GM23338 (cell line): Measurements from ENCODE around the gene TEKT3. TPM values are rescaled to one million over a fixed set of nuclear protein-coding genes. Genes with fewer than 3 reads are reported as not detected.

Experiments used
- ATAC-seq: fragments of 200-7000 bp; cut with Tn5 transposase; 3 replicates; pipeline ENCODE4 v1.9.1; 2020
- DNase-seq: peaks from one replicate; pipeline ENCODE4 v3.0.0-alpha.2; 2015; ENCODE audit warnings: low spot score
- H2AFZ ChIP-seq: fragments of 200-600 bp; sonication (generic); 2 replicates; pipeline ENCODE4 v1.8.0; 2016; ENCODE audit warnings: antibody characterized with exemption, mild to moderate bottlenecking, moderate library complexity
- H3F3A ChIP-seq: fragments of 200-600 bp; sonication (generic); replicated peaks from 2 replicates; pipeline ENCODE4 v1.8.0; 2017; ENCODE audit warnings: antibody characterized with exemption, mixed run types, low read depth
- H3K27ac ChIP-seq: fragments of 200-600 bp; sonication (generic); 2 replicates; pipeline ENCODE4 v1.6.1; 2016; ENCODE audit warnings: low read depth
- H3K27me3 ChIP-seq: fragments of 200-600 bp; sonication (generic); 2 replicates; pipeline ENCODE4 v1.8.0; 2016; ENCODE audit warnings: mild to moderate bottlenecking, mixed run types, moderate library complexity; ENCODE audit not compliant: insufficient read depth
- H3K36me3 ChIP-seq: fragments of 200-600 bp; sonication (generic); 2 replicates; pipeline ENCODE4 v1.8.0; 2016; ENCODE audit warnings: mild to moderate bottlenecking; ENCODE audit not compliant: insufficient read depth
- H3K4me1 ChIP-seq: fragments of 200-600 bp; sonication (generic); 2 replicates; pipeline ENCODE4 v1.8.0; 2016; ENCODE audit warnings: mild to moderate bottlenecking, moderate library complexity; ENCODE audit not compliant: insufficient read depth
- H3K4me2 ChIP-seq: fragments of 200-600 bp; sonication (generic); 2 replicates; pipeline ENCODE4 v1.7.1; 2017; ENCODE audit warnings: mixed run types
- H3K4me3 ChIP-seq: fragments of 200-600 bp; sonication (generic); 2 replicates; pipeline ENCODE4 v1.6.1; 2016; ENCODE audit warnings: mixed run types
- H3K79me2 ChIP-seq: fragments of 200-600 bp; sonication (generic); replicated peaks from 2 replicates; pipeline ENCODE4 v1.8.0; 2017; ENCODE audit warnings: mild to moderate bottlenecking; ENCODE audit not compliant: insufficient read depth
- H3K9me2 ChIP-seq: fragments of 200-600 bp; sonication (generic); 2 replicates; pipeline ENCODE4 v1.8.0; 2017; ENCODE audit not compliant: insufficient read depth
- H4K20me1 ChIP-seq: fragments of 200-600 bp; sonication (generic); replicated peaks from 2 replicates; pipeline ENCODE4 v1.8.0; 2017; ENCODE audit warnings: mild to moderate bottlenecking; ENCODE audit not compliant: insufficient read depth
- H3K27ac Mint-ChIP-seq: 2 replicates; pipeline ENCODE4 v1.8.0; 2020; ENCODE audit warnings: inconsistent platforms, mild to moderate bottlenecking, moderate library complexity, mixed read lengths
- H3K27me3 Mint-ChIP-seq: 3 replicates; pipeline ENCODE4 v1.8.0; 2022; ENCODE audit warnings: low read depth, mild to moderate bottlenecking, moderate library complexity, mixed read lengths, inconsistent platforms; ENCODE audit not compliant: insufficient read depth, poor library complexity
- H3K36me3 Mint-ChIP-seq: 3 replicates; pipeline ENCODE4 v1.8.0; 2021; ENCODE audit warnings: low read depth, mild to moderate bottlenecking, inconsistent platforms, moderate library complexity, mixed read lengths
- H3K4me1 Mint-ChIP-seq: 3 replicates; pipeline ENCODE4 v1.8.0; 2020; ENCODE audit warnings: mild to moderate bottlenecking, inconsistent platforms, mixed read lengths
- H3K4me3 Mint-ChIP-seq: 3 replicates; pipeline ENCODE4 v1.8.0; 2021; ENCODE audit warnings: moderate library complexity, mild to moderate bottlenecking, inconsistent platforms, mixed read lengths
- H3K9me3 Mint-ChIP-seq: 3 replicates; pipeline ENCODE4 v1.8.0; 2020; ENCODE audit warnings: moderate library complexity, mild to moderate bottlenecking, inconsistent platforms, mixed read lengths
- CREB1 ChIP-seq: fragments of 250-450 bp; sonication (Bioruptor Pico); IDR thresholded peaks from 2 replicates; pipeline ENCODE4 v1.5.0; 2020; ENCODE audit warnings: low read depth, mild to moderate bottlenecking, moderate library complexity
- EZH2 ChIP-seq: fragments of 200-600 bp; sonication (generic); IDR thresholded peaks from one replicate; pipeline ENCODE4 v1.8.0; 2017; ENCODE audit warnings: antibody characterized with exemption, mild to moderate bottlenecking, low read depth; ENCODE audit not compliant: unreplicated experiment
- EZH2phosphoT487 ChIP-seq: fragments of 200-600 bp; sonication (generic); IDR thresholded peaks from one replicate; pipeline ENCODE4 v1.8.1; 2018; ENCODE audit warnings: antibody characterized with exemption; ENCODE audit not compliant: unreplicated experiment
- JUNB ChIP-seq: IDR thresholded peaks from one replicate; pipeline ENCODE4 v1.6.1; 2016; ENCODE audit warnings: antibody characterized with exemption; ENCODE audit not compliant: unreplicated experiment
- NANOG ChIP-seq: IDR thresholded peaks from 2 replicates; pipeline ENCODE4 v1.6.1; 2016; ENCODE audit warnings: antibody characterized with exemption, borderline replicate concordance
- POLR2AphosphoS5 ChIP-seq: IDR thresholded peaks from 2 replicates; pipeline ENCODE4 v1.6.1; 2016; ENCODE audit warnings: antibody characterized with exemption, low read depth
- STAT1 ChIP-seq: IDR thresholded peaks from one replicate; pipeline ENCODE4 v1.6.1; 2016; ENCODE audit warnings: antibody characterized with exemption; ENCODE audit not compliant: unreplicated experiment
- ZNF114 ChIP-seq: fragments of 250-450 bp; sonication (Bioruptor Pico); IDR thresholded peaks from 2 replicates; pipeline ENCODE4 v1.5.0; 2020; ENCODE audit warnings: mild to moderate bottlenecking, moderate library complexity
- ZNF331 ChIP-seq: fragments of 250-450 bp; sonication (Bioruptor Pico); IDR thresholded peaks from 2 replicates; pipeline ENCODE4 v1.5.0; 2020; ENCODE audit warnings: low read depth, mild to moderate bottlenecking, moderate library complexity
- polyA plus RNA-seq: library from polyadenylated mRNA; unstranded; fragments of >200 nt; fragmentation: Nextera tagmentation; extraction: Ambion mirVana; gene quantifications from 2 replicates; pipeline ENCODE4 v1.2.1, GENCODE V29; 2016
- total RNA-seq: library from RNA; depleted of rRNA; stranded (reverse); fragments of >200 nt; shearing (Covaris generic); gene quantifications from 2 replicates; pipeline ENCODE4 v1.2.3, GENCODE V29; 2014
- TF ChIP-seq, protein P1 (sequence below): IDR thresholded peaks from one replicate; pipeline ENCODE4 v1.6.1; 2018; ENCODE audit warnings: antibody characterized with exemption; ENCODE audit not compliant: unreplicated experiment
- TF ChIP-seq, protein P2 (sequence below), 2 experiments: fragments of 200-600 bp in 1 of 2; sonication (generic) in 1 of 2; conservative IDR thresholded peaks; 2 replicates each; pipeline versions ENCODE4 v1.5.1 to v1.6.1; 2016 to 2017; ENCODE audit warnings: antibody characterized with exemption in 2 of 2, low read depth in 2 of 2, mild to moderate bottlenecking in 2 of 2, moderate library complexity in 1 of 2
- TF ChIP-seq, protein P3 (sequence below): IDR thresholded peaks from 2 replicates; pipeline ENCODE4 v1.6.1; 2016; ENCODE audit warnings: antibody characterized with exemption
- TF ChIP-seq, protein P4 (sequence below): fragments of 250-450 bp; sonication (Bioruptor Pico); IDR thresholded peaks from 2 replicates; pipeline ENCODE4 v1.5.0; 2020; ENCODE audit warnings: mild to moderate bottlenecking, moderate library complexity

TEKT3 gene
- total and polyA plus RNA-seq, 2 experiments from 2014 or later: 1.6 to 2.0 TPM

DNA sequence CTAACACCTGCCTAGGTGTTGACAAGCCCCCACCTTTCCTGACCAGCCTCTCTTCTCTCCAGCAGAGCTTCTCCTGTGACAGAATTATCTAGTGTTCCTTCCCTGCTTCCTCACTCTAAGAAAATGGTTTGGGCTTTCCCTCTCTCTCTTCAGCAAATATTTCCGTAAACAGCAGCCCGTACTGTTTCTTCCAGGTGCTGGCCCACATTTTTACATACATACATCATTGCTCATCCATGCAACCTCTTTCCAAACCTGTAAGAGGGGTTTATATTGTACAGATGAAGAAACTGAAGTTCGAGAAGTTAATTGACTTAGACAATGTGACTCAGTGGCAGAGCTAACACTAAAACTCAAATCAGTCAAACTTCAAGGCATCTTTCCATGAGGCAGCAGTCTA, 569 bp upstream of the TEKT3 start:
- ATAC-seq (no peak), DNase-seq (no peak)
- peaks cover 6% of the 10 kb centered on the region for H3K4me1 ChIP-seq
- no peaks in the 10 kb centered on the region for H3K36me3 ChIP-seq
- Mint-ChIP-seq H3K4me3 (peak overlapping the region; percentile 82), H3K4me1 (peaks cover 7% of the 10 kb centered on the region; the same call in 2 of the 3 replicates), H3K36me3 (peaks cover 3% of the 10 kb centered on the region; the same call in 2 of the 3 replicates), H3K27me3 (peaks cover 9% of the 10 kb centered on the region), H3K9me3 (peaks cover 7% of the 10 kb centered on the region; the same call in 2 of the 3 replicates), H3K27ac (no peak overlapping the region)
- TF ChIP-seq, protein P1, sequence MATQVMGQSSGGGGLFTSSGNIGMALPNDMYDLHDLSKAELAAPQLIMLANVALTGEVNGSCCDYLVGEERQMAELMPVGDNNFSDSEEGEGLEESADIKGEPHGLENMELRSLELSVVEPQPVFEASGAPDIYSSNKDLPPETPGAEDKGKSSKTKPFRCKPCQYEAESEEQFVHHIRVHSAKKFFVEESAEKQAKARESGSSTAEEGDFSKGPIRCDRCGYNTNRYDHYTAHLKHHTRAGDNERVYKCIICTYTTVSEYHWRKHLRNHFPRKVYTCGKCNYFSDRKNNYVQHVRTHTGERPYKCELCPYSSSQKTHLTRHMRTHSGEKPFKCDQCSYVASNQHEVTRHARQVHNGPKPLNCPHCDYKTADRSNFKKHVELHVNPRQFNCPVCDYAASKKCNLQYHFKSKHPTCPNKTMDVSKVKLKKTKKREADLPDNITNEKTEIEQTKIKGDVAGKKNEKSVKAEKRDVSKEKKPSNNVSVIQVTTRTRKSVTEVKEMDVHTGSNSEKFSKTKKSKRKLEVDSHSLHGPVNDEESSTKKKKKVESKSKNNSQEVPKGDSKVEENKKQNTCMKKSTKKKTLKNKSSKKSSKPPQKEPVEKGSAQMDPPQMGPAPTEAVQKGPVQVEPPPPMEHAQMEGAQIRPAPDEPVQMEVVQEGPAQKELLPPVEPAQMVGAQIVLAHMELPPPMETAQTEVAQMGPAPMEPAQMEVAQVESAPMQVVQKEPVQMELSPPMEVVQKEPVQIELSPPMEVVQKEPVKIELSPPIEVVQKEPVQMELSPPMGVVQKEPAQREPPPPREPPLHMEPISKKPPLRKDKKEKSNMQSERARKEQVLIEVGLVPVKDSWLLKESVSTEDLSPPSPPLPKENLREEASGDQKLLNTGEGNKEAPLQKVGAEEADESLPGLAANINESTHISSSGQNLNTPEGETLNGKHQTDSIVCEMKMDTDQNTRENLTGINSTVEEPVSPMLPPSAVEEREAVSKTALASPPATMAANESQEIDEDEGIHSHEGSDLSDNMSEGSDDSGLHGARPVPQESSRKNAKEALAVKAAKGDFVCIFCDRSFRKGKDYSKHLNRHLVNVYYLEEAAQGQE: no peak
- TF ChIP-seq ZNF331 (CRISPR knock-in tag): no peak
- no peak for TF ChIP-seq STAT1
- TF ChIP-seq POLR2AphosphoS5: no peak
- no peak for TF ChIP-seq ZNF114 (CRISPR knock-in tag)
- TF ChIP-seq, protein P2, sequence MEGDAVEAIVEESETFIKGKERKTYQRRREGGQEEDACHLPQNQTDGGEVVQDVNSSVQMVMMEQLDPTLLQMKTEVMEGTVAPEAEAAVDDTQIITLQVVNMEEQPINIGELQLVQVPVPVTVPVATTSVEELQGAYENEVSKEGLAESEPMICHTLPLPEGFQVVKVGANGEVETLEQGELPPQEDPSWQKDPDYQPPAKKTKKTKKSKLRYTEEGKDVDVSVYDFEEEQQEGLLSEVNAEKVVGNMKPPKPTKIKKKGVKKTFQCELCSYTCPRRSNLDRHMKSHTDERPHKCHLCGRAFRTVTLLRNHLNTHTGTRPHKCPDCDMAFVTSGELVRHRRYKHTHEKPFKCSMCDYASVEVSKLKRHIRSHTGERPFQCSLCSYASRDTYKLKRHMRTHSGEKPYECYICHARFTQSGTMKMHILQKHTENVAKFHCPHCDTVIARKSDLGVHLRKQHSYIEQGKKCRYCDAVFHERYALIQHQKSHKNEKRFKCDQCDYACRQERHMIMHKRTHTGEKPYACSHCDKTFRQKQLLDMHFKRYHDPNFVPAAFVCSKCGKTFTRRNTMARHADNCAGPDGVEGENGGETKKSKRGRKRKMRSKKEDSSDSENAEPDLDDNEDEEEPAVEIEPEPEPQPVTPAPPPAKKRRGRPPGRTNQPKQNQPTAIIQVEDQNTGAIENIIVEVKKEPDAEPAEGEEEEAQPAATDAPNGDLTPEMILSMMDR (conservative IDR thresholded peaks at IDR 0.05; ENCODE audit: low read depth in 2 of 2): no peak
- TF ChIP-seq EZH2phosphoT487: no peak
- no peak for TF ChIP-seq JUNB
- TF ChIP-seq, protein P3, sequence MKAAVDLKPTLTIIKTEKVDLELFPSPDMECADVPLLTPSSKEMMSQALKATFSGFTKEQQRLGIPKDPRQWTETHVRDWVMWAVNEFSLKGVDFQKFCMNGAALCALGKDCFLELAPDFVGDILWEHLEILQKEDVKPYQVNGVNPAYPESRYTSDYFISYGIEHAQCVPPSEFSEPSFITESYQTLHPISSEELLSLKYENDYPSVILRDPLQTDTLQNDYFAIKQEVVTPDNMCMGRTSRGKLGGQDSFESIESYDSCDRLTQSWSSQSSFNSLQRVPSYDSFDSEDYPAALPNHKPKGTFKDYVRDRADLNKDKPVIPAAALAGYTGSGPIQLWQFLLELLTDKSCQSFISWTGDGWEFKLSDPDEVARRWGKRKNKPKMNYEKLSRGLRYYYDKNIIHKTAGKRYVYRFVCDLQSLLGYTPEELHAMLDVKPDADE: no peak
- TF ChIP-seq NANOG: no peak
- TF ChIP-seq CREB1: no peak
- TF ChIP-seq, protein P4, sequence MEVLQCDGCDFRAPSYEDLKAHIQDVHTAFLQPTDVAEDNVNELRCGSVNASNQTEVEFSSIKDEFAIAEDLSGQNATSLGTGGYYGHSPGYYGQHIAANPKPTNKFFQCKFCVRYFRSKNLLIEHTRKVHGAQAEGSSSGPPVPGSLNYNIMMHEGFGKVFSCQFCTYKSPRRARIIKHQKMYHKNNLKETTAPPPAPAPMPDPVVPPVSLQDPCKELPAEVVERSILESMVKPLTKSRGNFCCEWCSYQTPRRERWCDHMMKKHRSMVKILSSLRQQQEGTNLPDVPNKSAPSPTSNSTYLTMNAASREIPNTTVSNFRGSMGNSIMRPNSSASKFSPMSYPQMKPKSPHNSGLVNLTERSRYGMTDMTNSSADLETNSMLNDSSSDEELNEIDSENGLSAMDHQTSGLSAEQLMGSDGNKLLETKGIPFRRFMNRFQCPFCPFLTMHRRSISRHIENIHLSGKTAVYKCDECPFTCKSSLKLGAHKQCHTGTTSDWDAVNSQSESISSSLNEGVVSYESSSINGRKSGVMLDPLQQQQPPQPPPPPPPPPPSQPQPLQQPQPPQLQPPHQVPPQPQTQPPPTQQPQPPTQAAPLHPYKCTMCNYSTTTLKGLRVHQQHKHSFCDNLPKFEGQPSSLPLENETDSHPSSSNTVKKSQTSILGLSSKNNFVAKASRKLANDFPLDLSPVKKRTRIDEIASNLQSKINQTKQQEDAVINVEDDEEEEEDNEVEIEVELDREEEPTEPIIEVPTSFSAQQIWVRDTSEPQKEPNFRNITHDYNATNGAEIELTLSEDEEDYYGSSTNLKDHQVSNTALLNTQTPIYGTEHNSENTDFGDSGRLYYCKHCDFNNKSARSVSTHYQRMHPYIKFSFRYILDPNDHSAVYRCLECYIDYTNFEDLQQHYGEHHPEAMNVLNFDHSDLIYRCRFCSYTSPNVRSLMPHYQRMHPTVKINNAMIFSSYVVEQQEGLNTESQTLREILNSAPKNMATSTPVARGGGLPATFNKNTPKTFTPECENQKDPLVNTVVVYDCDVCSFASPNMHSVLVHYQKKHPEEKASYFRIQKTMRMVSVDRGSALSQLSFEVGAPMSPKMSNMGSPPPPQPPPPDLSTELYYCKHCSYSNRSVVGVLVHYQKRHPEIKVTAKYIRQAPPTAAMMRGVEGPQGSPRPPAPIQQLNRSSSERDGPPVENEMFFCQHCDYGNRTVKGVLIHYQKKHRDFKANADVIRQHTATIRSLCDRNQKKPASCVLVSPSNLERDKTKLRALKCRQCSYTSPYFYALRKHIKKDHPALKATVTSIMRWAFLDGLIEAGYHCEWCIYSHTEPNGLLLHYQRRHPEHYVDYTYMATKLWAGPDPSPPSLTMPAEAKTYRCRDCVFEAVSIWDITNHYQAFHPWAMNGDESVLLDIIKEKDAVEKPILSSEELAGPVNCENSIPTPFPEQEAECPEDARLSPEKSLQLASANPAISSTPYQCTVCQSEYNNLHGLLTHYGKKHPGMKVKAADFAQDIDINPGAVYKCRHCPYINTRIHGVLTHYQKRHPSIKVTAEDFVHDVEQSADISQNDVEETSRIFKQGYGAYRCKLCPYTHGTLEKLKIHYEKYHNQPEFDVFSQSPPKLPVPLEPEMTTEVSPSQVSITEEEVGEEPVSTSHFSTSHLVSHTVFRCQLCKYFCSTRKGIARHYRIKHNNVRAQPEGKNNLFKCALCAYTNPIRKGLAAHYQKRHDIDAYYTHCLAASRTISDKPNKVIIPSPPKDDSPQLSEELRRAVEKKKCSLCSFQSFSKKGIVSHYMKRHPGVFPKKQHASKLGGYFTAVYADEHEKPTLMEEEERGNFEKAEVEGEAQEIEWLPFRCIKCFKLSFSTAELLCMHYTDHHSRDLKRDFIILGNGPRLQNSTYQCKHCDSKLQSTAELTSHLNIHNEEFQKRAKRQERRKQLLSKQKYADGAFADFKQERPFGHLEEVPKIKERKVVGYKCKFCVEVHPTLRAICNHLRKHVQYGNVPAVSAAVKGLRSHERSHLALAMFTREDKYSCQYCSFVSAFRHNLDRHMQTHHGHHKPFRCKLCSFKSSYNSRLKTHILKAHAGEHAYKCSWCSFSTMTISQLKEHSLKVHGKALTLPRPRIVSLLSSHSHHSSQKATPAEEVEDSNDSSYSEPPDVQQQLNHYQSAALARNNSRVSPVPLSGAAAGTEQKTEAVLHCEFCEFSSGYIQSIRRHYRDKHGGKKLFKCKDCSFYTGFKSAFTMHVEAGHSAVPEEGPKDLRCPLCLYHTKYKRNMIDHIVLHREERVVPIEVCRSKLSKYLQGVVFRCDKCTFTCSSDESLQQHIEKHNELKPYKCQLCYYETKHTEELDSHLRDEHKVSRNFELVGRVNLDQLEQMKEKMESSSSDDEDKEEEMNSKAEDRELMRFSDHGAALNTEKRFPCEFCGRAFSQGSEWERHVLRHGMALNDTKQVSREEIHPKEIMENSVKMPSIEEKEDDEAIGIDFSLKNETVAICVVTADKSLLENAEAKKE (CRISPR knock-in tag): no peak
- TF ChIP-seq EZH2: no peak
- peaks cover 3% of the 10 kb centered on the region; the same call in 1 of the 2 replicates for H3F3A ChIP-seq
- no peaks in the 10 kb centered on the region for H3K79me2 ChIP-seq
- peaks cover 15% of the 10 kb centered on the region for H3K27me3 ChIP-seq
- H2AFZ ChIP-seq: peak overlapping the region; percentile 80; the same call in 1 of the 2 replicates
- peak overlapping the region; percentile 95 for H3K4me2 ChIP-seq
- no peaks in the 10 kb centered on the region; the same call in 1 of the 2 replicates for H4K20me1 ChIP-seq
- H3K4me3 ChIP-seq: peak overlapping the region; percentile 87
- no peak overlapping the region for H3K27ac ChIP-seq
- 0 out of 2 replicates have a peak, but pooled peaks cover 3% of the 10 kb centered on the region for H3K9me2 ChIP-seq
